HepG2 (cell line): Measurements from ENCODE around the gene IPP. TPM values are rescaled to one million over a fixed set of nuclear protein-coding genes. Genes with fewer than 3 reads are reported as not detected.

Source experiments
- ATAC-seq: fragments of 200-7000 bp; cut with Tn5 transposase; 3 replicates; pipeline ENCODE4 v1.9.1; 2020; ENCODE audit warnings: mild to moderate bottlenecking, moderate library complexity
- BruUV-seq: library from RNA; stranded (reverse); fragments of 400-500 nt; replicated peaks from 2 replicates; lab custom pipeline; 2021; lab: Mats Ljungman, UMichigan
- CTCF ChIA-PET: fragments of 300-600 bp; formaldehyde crosslinking; extraction: SDS; loops from one replicate; lab custom pipeline; 2021; ENCODE audit warnings: low total read pairs, inconsistent platforms, low intra/inter-chr PET ratio; lab: Yijun Ruan, JAX
- POLR2A ChIA-PET: fragments of 350-600 bp; sonication (Branson Sonifier 250); formaldehyde crosslinking; loops from one replicate; lab custom pipeline; 2020; ENCODE audit warnings: antibody characterized with exemption, inconsistent platforms; lab: Yijun Ruan, JAX
- DNase-seq: peaks from one replicate; pipeline ENCODE4 v3.0.0-alpha.2; 2015; ENCODE audit warnings: low spot score
- FAIRE-seq: peaks from 3 replicates; lab custom pipeline; 2011; peaks lifted over from hg19 to GRCh38; lab: Jason Lieb, UNC
- H2AFZ ChIP-seq: one replicate; pipeline ENCODE4 v1.6.1; 2011; ENCODE audit warnings: low read length, inconsistent platforms
- H3K27ac ChIP-seq: fragments of 300-600 bp; 3 replicates; pipeline ENCODE4 v1.8.0; 2011; ENCODE audit warnings: mixed run types, mild to moderate bottlenecking, mixed read lengths, low read length, inconsistent platforms; ENCODE audit not compliant: insufficient read depth; ENCODE audit errors: extremely low read length
- H3K27me3 ChIP-seq, 2 experiments: fragments of 200-600 bp in 1 of 2; 2 replicates in 1 of 2; 3 replicates in 1 of 2; pipeline versions ENCODE4 v1.6.0 to v1.8.0; 2011; ENCODE audit warnings: low read length in 2 of 2, mild to moderate bottlenecking in 2 of 2, moderate library complexity in 2 of 2, inconsistent platforms in 1 of 2; ENCODE audit not compliant: insufficient read depth in 2 of 2, control insufficient read depth in 1 of 2
- H3K36me3 ChIP-seq, 2 experiments: fragments of 200-600 bp in 1 of 2; replicated peaks in 1 of 2; 2 replicates in 1 of 2; 3 replicates in 1 of 2; pipeline versions ENCODE4 v1.5.1 to v1.8.0; 2011; ENCODE audit warnings: low read length in 2 of 2, inconsistent platforms in 1 of 2; ENCODE audit not compliant: insufficient read depth in 2 of 2, control insufficient read depth in 1 of 2
- H3K4me1 ChIP-seq: 2 replicates; pipeline ENCODE4 v1.5.1; 2012; ENCODE audit warnings: low read length, inconsistent platforms; ENCODE audit not compliant: insufficient read depth
- H3K4me2 ChIP-seq: 2 replicates; pipeline ENCODE4 v1.6.0; 2011; ENCODE audit warnings: low read depth, low read length, inconsistent platforms
- H3K4me3 ChIP-seq, 3 experiments: fragments of 200-600 bp in 1 of 3; sonication (generic), shearing (Covaris generic) in 1 of 3; replicated peaks in 1 of 3; 2 replicates each; pipeline ENCODE4 v1.5.1; 2011 to 2016; ENCODE audit warnings: low read length in 3 of 3, inconsistent platforms in 2 of 3, low read depth in 2 of 3, mild to moderate bottlenecking in 2 of 3, control low read depth in 1 of 3, mixed read lengths in 1 of 3; ENCODE audit not compliant: insufficient read depth in 1 of 3
- H3K79me2 ChIP-seq: one replicate; pipeline ENCODE4 v1.6.1; 2011; ENCODE audit warnings: low read length, inconsistent platforms; ENCODE audit not compliant: insufficient read depth
- H3K9ac ChIP-seq: 2 replicates; pipeline ENCODE4 v1.6.0; 2011; ENCODE audit warnings: mild to moderate bottlenecking, low read depth, low read length, inconsistent platforms; ENCODE audit not compliant: insufficient read depth
- H3K9me3 ChIP-seq: 2 replicates; pipeline ENCODE4 v1.5.1; 2012; ENCODE audit warnings: mild to moderate bottlenecking, low read length
- H4K20me1 ChIP-seq: 2 replicates; pipeline ENCODE4 v1.6.0; 2011; ENCODE audit warnings: inconsistent platforms, mild to moderate bottlenecking, low read length, moderate library complexity; ENCODE audit not compliant: insufficient read depth
- ARID2 ChIP-seq: sonication (generic); formaldehyde crosslinking; IDR thresholded peaks from 2 replicates; pipeline ENCODE4 v1.8.1; 2022; ENCODE audit warnings: mild to moderate bottlenecking, missing genetic modification reagents, borderline replicate concordance
- BORCS8-MEF2B ChIP-seq: sonication (generic); formaldehyde crosslinking; IDR thresholded peaks from 2 replicates; pipeline ENCODE4 v1.8.0; 2022; ENCODE audit warnings: mild to moderate bottlenecking, missing genetic modification reagents
- CREB1 ChIP-seq, 2 experiments: fragments of 450-650 bp in 1 of 2; IDR thresholded peaks; 2 replicates each; pipeline ENCODE4 v1.6.1; 2016 to 2017; ENCODE audit warnings: control low read depth in 1 of 2, mild to moderate bottlenecking in 1 of 2, missing compliant biosample characterization in 1 of 2, missing genetic modification characterization in 1 of 2
- EP300 ChIP-seq, 3 experiments: sonication (generic) in 1 of 3; formaldehyde crosslinking in 1 of 3; IDR thresholded peaks; 2 replicates each; pipeline versions ENCODE4 v1.5.1 to v1.6.1; 2011 to 2020; ENCODE audit warnings: low read depth in 2 of 3, low read length in 2 of 3, borderline replicate concordance in 1 of 3, improper control_type of control experiment in 1 of 3, mild to moderate bottlenecking in 1 of 3, missing genetic modification reagents in 1 of 3, moderate library complexity in 1 of 3
- ETV6 ChIP-seq: sonication (generic); formaldehyde crosslinking; conservative IDR thresholded peaks from 2 replicates; pipeline ENCODE4 v1.4.0; 2020; ENCODE audit warnings: missing genetic modification reagents
- FOSL1 ChIP-seq: sonication (generic); formaldehyde crosslinking; IDR thresholded peaks from 2 replicates; pipeline ENCODE4 v1.9.0; 2021; ENCODE audit warnings: missing genetic modification reagents, borderline replicate concordance
- RELA ChIP-seq: sonication (generic); formaldehyde crosslinking; IDR thresholded peaks from 2 replicates; pipeline ENCODE4 v1.4.0; 2020; ENCODE audit warnings: missing genetic modification reagents
- ZNF564 ChIP-seq: sonication (generic); formaldehyde crosslinking; IDR thresholded peaks from 2 replicates; pipeline ENCODE4 v1.8.1; 2023; ENCODE audit warnings: mild to moderate bottlenecking, missing genetic modification reagents
- ZNF598 ChIP-seq: sonication (generic); formaldehyde crosslinking; IDR thresholded peaks from 2 replicates; pipeline ENCODE4 v1.5.1; 2020; ENCODE audit warnings: mild to moderate bottlenecking, missing genetic modification reagents, borderline replicate concordance
- ZNF609 ChIP-seq: sonication (generic); formaldehyde crosslinking; IDR thresholded peaks from 2 replicates; pipeline ENCODE4 v1.4.0; 2020; ENCODE audit warnings: mild to moderate bottlenecking, missing genetic modification reagents, borderline replicate concordance
- ZNF691 ChIP-seq: sonication (generic); formaldehyde crosslinking; IDR thresholded peaks from 2 replicates; pipeline ENCODE4 v1.4.0; 2020; ENCODE audit warnings: missing genetic modification reagents, low read depth, mild to moderate bottlenecking, borderline replicate concordance
- ZNF770 ChIP-seq: sonication (generic); formaldehyde crosslinking; IDR thresholded peaks from 2 replicates; pipeline ENCODE4 v1.5.0; 2020; ENCODE audit warnings: mild to moderate bottlenecking, missing genetic modification reagents
- WGBS: methylation state at CpG from one replicate; pipeline ENCODE4 v1.1.6; 2017; ENCODE audit warnings: low lambda C conversion rate; 5-methylcytosine and 5-hydroxymethylcytosine counted together
- in situ Hi-C: cut with HindIII; loops from 2 replicates; pipeline ENCODE4 v1.10.0; 2017; ENCODE audit warnings: low pct_unique_long_range_greater_than_20kb; ENCODE audit not compliant: extremely low pct_ligation_motif_present
- intact Hi-C: fragments of 100-400 bp; cut with micrococcal nuclease; formaldehyde crosslinking; loops from one replicate; pipeline ENCODE4 v1.10.0; 2022; ENCODE audit not compliant: unreplicated experiment
- polyA plus RNA-seq, 8 experiments: library from polyadenylated mRNA; depleted of rRNA in 3 of 8; stranded (reverse) in 7 of 8; unstranded in 1 of 8; fragments of >200 nt; fragmentation: Illumina TruSeq in 4 of 8; extraction: Trizol in 4 of 8; gene quantifications; 2 replicates each; pipeline versions ENCODE4 v1.2.1 to v1.2.3, GENCODE V29; 2011 to 2016; ENCODE audit warnings: low read depth in 4 of 8, missing spikeins in 1 of 8, mixed read lengths in 1 of 8; ENCODE audit not compliant: insufficient read depth in 1 of 8
- total RNA-seq, 5 experiments: library from RNA; depleted of rRNA; stranded (reverse); fragments of >200 nt; fragmentation: Illumina TruSeq; extraction: Trizol; gene quantifications; 2 replicates each; pipeline ENCODE4 v1.2.3, GENCODE V29; 2016; ENCODE audit warnings: low read depth in 1 of 5

The IPP gene
- total and polyA plus RNA-seq, 2 of the 13 experiments (the other 11 are each of a cell fraction or from before 2014, with no cell fraction given), result 3.0 to 9.7 TPM

- Histone ChIP-seq H3K4me1 (peaks cover 34% of the 10 kb centered on the region), H3K27me3 (peaks cover 0 to 5% of the 10 kb centered on the region in 2 experiments; a peak in 2 of 5 replicates), H3K36me3 (peaks cover 0 to 13% of the 10 kb centered on the region in 2 experiments; a peak in 3 of 5 replicates), H3K27ac (peak within 1 kb of the TSS; percentile 99), H3K79me2 (peaks cover 62% of the 10 kb centered on the region), H3K9ac (peak within 1 kb of the TSS; percentile 100), H4K20me1 (peaks cover 18% of the 10 kb centered on the region), H2AFZ (peak within 1 kb of the TSS; percentile 89), H3K4me2 (peak within 1 kb of the TSS; percentile 99), H3K4me3 (peak within 1 kb of the TSS; percentile 83 to 98 (median 93)), H3K9me3 (no peaks in the 10 kb centered on the region)
- FAIRE-seq (no peak), ATAC-seq (peak; percentile 61), DNase-seq (peak; percentile 90)
- in situ Hi-C loops, result loop anchor here (5.0 kb wide), 1 partner anchor 114 kb away; the partner anchor contains the start of gene MAST2
- ChIA-PET CTCF (no interaction called here), POLR2A (interaction anchor here (0.6 to 2.7 kb wide), 23 partner anchors 10 to 199 kb away, joined by 3 to 29 read pairs (median 4); partner anchors contain the start of genes CCDC163, IPP, MMACHC and NASP)
- BruUV-seq, result no TSS peak
- intact Hi-C loops, result loop anchor here (2.0 to 5.0 kb wide), 4 partner anchors 64 to 491 kb away; partner anchors contain the start of genes IPP and MAST2
- under 1% methylated on average over 17 of the region's 24 CpGs for WGBS
- TF ChIP-seq ZNF598 (CRISPR knock-in tag), result 0 out of 2 replicates have a peak, but pooled peaks have one; percentile 42
- TF ChIP-seq BORCS8-MEF2B (CRISPR knock-in tag), result peak; percentile 82
- TF ChIP-seq ETV6 (CRISPR knock-in tag), result no peak
- TF ChIP-seq ARID2, result peak; percentile 88; the same call in 1 of the 2 replicates
- TF ChIP-seq ZNF564, result peak; percentile 50
- TF ChIP-seq EP300 (IDR thresholded peaks at IDR 0.05; ENCODE audit: low read depth in 2 of 2, low read length in 2 of 2), result 0 out of 4 replicates have a peak, but pooled peaks of 1 of the 2 experiments have one; percentile 24
- TF ChIP-seq EP300 (CRISPR knock-in tag; IDR thresholded peaks at IDR 0.05; ENCODE audit: borderline replicate concordance), result no peak
- 0 out of 2 replicates have a peak, but pooled peaks have one; percentile 22 for TF ChIP-seq FOSL1 (CRISPR knock-in tag)
- no peak for TF ChIP-seq ZNF609
- no peak for TF ChIP-seq CREB1 (IDR thresholded peaks at IDR 0.05)
- TF ChIP-seq CREB1 (CRISPR knock-in tag; IDR thresholded peaks at IDR 0.05), result peak; percentile 85
- no peak; the same call in 1 of the 2 replicates for TF ChIP-seq ZNF770
- no peak for TF ChIP-seq RELA (CRISPR knock-in tag)
- TF ChIP-seq ZNF691 (CRISPR knock-in tag), result no peak
Measured at GRCh38 chr1:45687754-45688740, 62.4 kb downstream of the IPP start, which contains the start of gene TMEM69. TSS of gene TMEM69 (plus strand) at chr1:45688181. CDS start at chr1:45691069, 2,888 bp downstream.
